Neuronal stem cell (in vitro differentiated cells): ENCODE results near the gene RPS6KA2.
"Not testable (repeated sequence)": the region's sequence is repeated elsewhere in the genome, so short reads cannot be mapped to it uniquely, and the experiment has no call there.

Experiments
- DNase-seq: peaks from one replicate; pipeline ENCODE4 v3.0.0-alpha.2; 2013; ENCODE audit warnings: low spot score
- H2AFZ ChIP-seq: one replicate; pipeline ENCODE4 v1.6.1; 2013; ENCODE audit warnings: mild to moderate bottlenecking, low read length, inconsistent platforms
- H2AK5ac ChIP-seq: 2 replicates; pipeline ENCODE4 v1.6.1; 2013; ENCODE audit warnings: low read depth, mild to moderate bottlenecking, inconsistent platforms, low read length, moderate library complexity, mixed read lengths
- H2BK120ac ChIP-seq: 2 replicates; pipeline ENCODE4 v1.6.1; 2013; ENCODE audit warnings: low read depth, mild to moderate bottlenecking, inconsistent platforms, low read length, moderate library complexity, mixed read lengths
- H2BK12ac ChIP-seq: one replicate; pipeline ENCODE4 v1.6.1; 2013; ENCODE audit warnings: low read length, inconsistent platforms
- H2BK15ac ChIP-seq: 2 replicates; pipeline ENCODE4 v1.6.1; 2013; ENCODE audit warnings: mild to moderate bottlenecking, low read length, inconsistent platforms, mixed read lengths
- H2BK5ac ChIP-seq: one replicate; pipeline ENCODE4 v1.6.1; 2013; ENCODE audit warnings: inconsistent platforms, mild to moderate bottlenecking, low read length, moderate library complexity
- H3K14ac ChIP-seq: one replicate; pipeline ENCODE4 v1.6.1; 2013; ENCODE audit warnings: low read length, inconsistent platforms
- H3K18ac ChIP-seq: 2 replicates; pipeline ENCODE4 v1.6.1; 2013; ENCODE audit warnings: low read length, inconsistent platforms
- H3K23ac ChIP-seq: 2 replicates; pipeline ENCODE4 v1.6.1; 2013; ENCODE audit warnings: low read depth, mild to moderate bottlenecking, mixed read lengths, low read length, inconsistent platforms; ENCODE audit not compliant: poor library complexity
- H3K27ac ChIP-seq: replicated peaks from 3 replicates; pipeline ENCODE4 v1.5.1; 2013; ENCODE audit warnings: low read length, inconsistent platforms
- H3K27me3 ChIP-seq, 3 experiments: 2 replicates each; pipeline ENCODE4 v1.6.1; 2013; ENCODE audit warnings: low read length in 3 of 3, mild to moderate bottlenecking in 2 of 3, inconsistent platforms in 1 of 3, low read depth in 1 of 3, mixed read lengths in 1 of 3, moderate library complexity in 1 of 3; ENCODE audit not compliant: control insufficient read depth in 3 of 3, insufficient read depth in 3 of 3
- H3K36me3 ChIP-seq, 2 donors: replicated peaks in 1 of 2; 2 replicates each; pipeline ENCODE4 v1.6.1; 2013; ENCODE audit warnings: low read length in 2 of 2; ENCODE audit not compliant: control insufficient read depth in 2 of 2, insufficient read depth in 2 of 2
- H3K4ac ChIP-seq: 2 replicates; pipeline ENCODE4 v1.6.1; 2013; ENCODE audit warnings: inconsistent platforms, mild to moderate bottlenecking, low read length, moderate library complexity
- H3K4me1 ChIP-seq, 2 donors: 1 replicate in 1 of 2; 2 replicates in 1 of 2; pipeline ENCODE4 v1.6.1; 2013; ENCODE audit warnings: low read length in 2 of 2, low read depth in 1 of 2; ENCODE audit not compliant: control insufficient read depth in 2 of 2, insufficient read depth in 1 of 2
- H3K4me2 ChIP-seq: one replicate; pipeline ENCODE4 v1.6.1; 2013; ENCODE audit warnings: mild to moderate bottlenecking, low read length, inconsistent platforms; ENCODE audit not compliant: insufficient read depth, poor library complexity, severe bottlenecking
- H3K4me3 ChIP-seq, 2 donors: 2 replicates each; pipeline ENCODE4 v1.5.1; 2013; ENCODE audit warnings: low read length in 2 of 2, mild to moderate bottlenecking in 2 of 2, inconsistent platforms in 1 of 2, moderate library complexity in 1 of 2
- H3K79me1 ChIP-seq: one replicate; pipeline ENCODE4 v1.6.1; 2013; ENCODE audit warnings: low read depth, mild to moderate bottlenecking, inconsistent platforms, low read length, moderate library complexity
- H3K9ac ChIP-seq: one replicate; pipeline ENCODE4 v1.6.1; 2013; ENCODE audit warnings: mild to moderate bottlenecking, low read depth, low read length, inconsistent platforms; ENCODE audit not compliant: poor library complexity
- H3K9me3 ChIP-seq, 2 donors: replicated peaks in 1 of 2; 2 replicates each; pipeline versions ENCODE3 to v1.6.1; 2013; ENCODE audit warnings: low read length in 2 of 2, mild to moderate bottlenecking in 2 of 2, inconsistent platforms in 1 of 2, low read depth in 1 of 2, mixed read lengths in 1 of 2, moderate library complexity in 1 of 2; ENCODE audit not compliant: control insufficient read depth in 2 of 2, insufficient read depth in 1 of 2
- H4K8ac ChIP-seq: one replicate; pipeline ENCODE4 v1.6.1; 2013; ENCODE audit warnings: low read depth, mild to moderate bottlenecking, inconsistent platforms, low read length, moderate library complexity
- H4K91ac ChIP-seq: one replicate; pipeline ENCODE4 v1.6.1; 2013; ENCODE audit warnings: low read length, low read depth, mild to moderate bottlenecking, inconsistent platforms; ENCODE audit not compliant: poor library complexity
- WGBS, 2 donors: extraction: QIAGEN DNeasy Blood & Tissue Kit; methylation state at CpG; one replicate each; pipeline ENCODE4 v1.1.7; 2013; ENCODE audit warnings: missing lambda C conversion rate in 2 of 2, mixed read lengths in 1 of 2; ENCODE audit not compliant: insufficient read length in 2 of 2, insufficient replicate concordance in 1 of 2; ENCODE audit errors: extremely low coverage in 2 of 2; 5-methylcytosine and 5-hydroxymethylcytosine counted together
- small RNA-seq: library from polyadenylated mRNA; stranded (forward); fragments of <200 nt; extraction: miRNeasy Mini kit (QIAGEN cat#:217004); gene quantifications from one replicate; pipeline ENCODE3, GENCODE V24; 2013; ENCODE audit not compliant: insufficient read depth

The RPS6KA2 gene

DNA sequence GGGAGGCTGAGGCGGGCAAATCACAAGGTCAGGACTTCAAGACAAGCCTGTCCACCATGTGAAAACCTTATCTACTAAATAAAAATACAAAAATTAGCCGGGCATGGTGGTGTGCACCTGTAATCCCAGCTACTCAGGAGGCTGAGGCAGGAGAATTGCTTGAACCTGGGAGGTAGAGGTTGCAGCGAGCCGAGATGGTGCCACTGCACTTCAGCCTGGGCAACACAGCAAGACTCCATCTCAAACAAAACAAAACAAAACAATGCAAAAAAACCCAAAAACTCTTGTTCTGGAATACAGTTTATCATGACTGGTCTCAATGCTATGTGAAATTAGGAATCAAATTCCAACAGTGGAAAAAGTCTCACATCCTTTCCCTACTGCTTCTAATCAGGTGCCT, 264.6 kb downstream of the RPS6KA2 start:
- H2BK5ac ChIP-seq, H3K27me3 ChIP-seq, H3K4ac ChIP-seq, H3K27ac ChIP-seq, H3K14ac ChIP-seq, H3K4me2 ChIP-seq, H2BK120ac ChIP-seq, H3K36me3 ChIP-seq, H3K9me3 ChIP-seq, H3K9ac ChIP-seq, H4K8ac ChIP-seq, H3K18ac ChIP-seq, H2AK5ac ChIP-seq, H4K91ac ChIP-seq, H3K79me1 ChIP-seq, H2BK12ac ChIP-seq, H2BK15ac ChIP-seq, H3K23ac ChIP-seq, H3K4me3 ChIP-seq, H2AFZ ChIP-seq, DNase-seq: not testable (repeated sequence)
- no CpG with 5 or more reads among the region's 4 CpGs for WGBS, 2 donors
- peaks cover 4 to 19% of the 10 kb centered on the region in 2 donors for H3K4me1 ChIP-seq

DNA sequence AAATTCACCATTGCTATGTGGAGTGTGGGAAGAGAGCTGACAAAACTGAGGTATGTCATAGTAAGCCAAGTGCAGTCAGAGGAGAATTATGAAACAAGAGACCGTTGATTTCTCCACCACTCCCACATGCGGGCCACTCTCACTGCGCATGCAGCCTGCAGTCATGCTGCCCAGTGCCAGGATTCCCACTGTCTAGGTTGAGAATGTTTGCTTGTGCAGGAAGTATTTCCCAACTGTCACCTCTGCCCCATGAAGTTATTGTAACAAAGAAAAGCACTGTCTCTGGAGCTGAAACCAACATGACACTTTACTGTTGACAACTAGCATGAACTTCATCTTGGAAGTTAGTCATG, 266.0 kb downstream of the RPS6KA2 start:
- H2BK15ac ChIP-seq = no peak overlapping the region
- H3K79me1 ChIP-seq = no peaks in the 10 kb centered on the region
- no peak overlapping the region for H2BK12ac ChIP-seq
- H3K4me2 ChIP-seq = no peak overlapping the region
- no peak overlapping the region for H4K8ac ChIP-seq
- no peak overlapping the region for H2AFZ ChIP-seq
- H3K4me3 ChIP-seq = no peak overlapping the region
- no peak overlapping the region for H4K91ac ChIP-seq
- no peak overlapping the region for H2BK5ac ChIP-seq
- H3K18ac ChIP-seq = no peak overlapping the region
- no peaks in the 10 kb centered on the region for H3K27me3 ChIP-seq
- peaks cover 4 to 15% of the 10 kb centered on the region in 2 donors for H3K4me1 ChIP-seq
- H3K23ac ChIP-seq = no peak overlapping the region
- no peak overlapping the region for H3K9ac ChIP-seq
- DNase-seq = no peak
- no peak overlapping the region for H2BK120ac ChIP-seq
- H3K4ac ChIP-seq = no peak overlapping the region
- no peak overlapping the region for H2AK5ac ChIP-seq
- no CpG with 5 or more reads among the region's 3 CpGs for whole genome bisulfite sequencing, 2 donors
- no peak overlapping the region for H3K14ac ChIP-seq
- H3K27ac ChIP-seq = no peak overlapping the region
- H3K36me3 ChIP-seq = no peaks in the 10 kb centered on the region
- H3K9me3 ChIP-seq = no peaks in the 10 kb centered on the region

DNA sequence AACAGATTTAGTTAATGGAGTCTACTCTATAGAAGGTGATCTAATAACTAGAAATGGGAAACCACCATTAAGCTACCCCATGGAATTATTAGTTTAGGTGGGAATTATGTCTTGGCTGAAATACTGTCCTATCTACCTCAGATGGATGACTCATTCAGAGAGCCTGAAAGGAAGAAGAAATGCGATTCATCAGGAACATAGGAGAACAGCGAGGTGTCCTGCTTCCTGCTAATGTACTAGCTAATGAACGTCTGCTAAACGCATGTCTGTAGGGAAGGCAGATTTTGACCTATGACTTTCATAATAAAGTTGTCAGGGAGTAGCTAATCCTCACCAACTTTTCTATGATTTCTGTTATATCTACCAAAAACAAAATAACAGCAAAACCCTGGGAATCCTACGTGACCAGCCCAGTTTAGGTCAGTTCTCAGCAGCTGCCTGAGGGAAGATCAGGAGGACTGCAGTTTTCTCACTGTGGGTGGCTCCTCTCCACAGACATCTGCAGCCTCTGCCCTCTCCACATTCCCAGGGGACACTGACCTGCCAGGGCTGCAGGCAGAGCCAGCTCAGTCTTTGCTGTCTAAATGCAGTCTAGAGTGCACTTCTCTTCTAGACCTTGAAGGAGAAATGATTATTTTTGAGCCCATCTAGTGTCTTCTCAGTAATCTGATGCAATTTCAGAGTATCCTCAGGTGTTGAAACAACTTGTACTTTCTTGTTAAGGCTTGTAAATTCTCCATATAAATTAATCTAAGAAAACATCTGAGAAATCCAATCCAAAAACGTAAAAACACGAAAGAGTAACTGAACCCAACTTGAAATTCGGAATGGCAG, 266.6 kb downstream of the RPS6KA2 start:
- H3K4me1 ChIP-seq = peaks cover 2 to 9% of the 10 kb centered on the region in 2 donors
- WGBS, 2 donors = no CpG with 5 or more reads among the region's 8 CpGs

More for the DNA sequence above, 266.6 kb downstream of the RPS6KA2 start:
- no peak overlapping the region for H3K23ac ChIP-seq
- no peak overlapping the region for H2BK15ac ChIP-seq
- no peak overlapping the region for H3K18ac ChIP-seq
- H3K36me3 ChIP-seq = no peaks in the 10 kb centered on the region
- no peak overlapping the region for H2BK5ac ChIP-seq
- no peak overlapping the region for H2BK12ac ChIP-seq
- H2AK5ac ChIP-seq = no peak overlapping the region
- no peak overlapping the region for H2BK120ac ChIP-seq
- H4K91ac ChIP-seq = no peak overlapping the region
- H3K27ac ChIP-seq = no peak overlapping the region
- no peaks in the 10 kb centered on the region for H3K27me3 ChIP-seq
- H3K4me2 ChIP-seq = no peak overlapping the region
- H3K9me3 ChIP-seq = no peaks in the 10 kb centered on the region
- no peak overlapping the region for H2AFZ ChIP-seq
- no peak overlapping the region for H3K4ac ChIP-seq
- no peak overlapping the region for H3K14ac ChIP-seq
- no peak for DNase-seq
- H3K9ac ChIP-seq = no peak overlapping the region
- H4K8ac ChIP-seq = no peak overlapping the region
- no peaks in the 10 kb centered on the region for H3K79me1 ChIP-seq
- H3K4me3 ChIP-seq = no peak overlapping the region

Small RNA genes within 50 kb of the gene (small RNA-seq; reads per million reads assigned to genes)
- 7.5 reads per million, percentile 42 among the genes with 10 or more reads in this experiment for gene MIR1913
